ENCODE results near the gene CHSY3.

The CHSY3 gene

DNA sequence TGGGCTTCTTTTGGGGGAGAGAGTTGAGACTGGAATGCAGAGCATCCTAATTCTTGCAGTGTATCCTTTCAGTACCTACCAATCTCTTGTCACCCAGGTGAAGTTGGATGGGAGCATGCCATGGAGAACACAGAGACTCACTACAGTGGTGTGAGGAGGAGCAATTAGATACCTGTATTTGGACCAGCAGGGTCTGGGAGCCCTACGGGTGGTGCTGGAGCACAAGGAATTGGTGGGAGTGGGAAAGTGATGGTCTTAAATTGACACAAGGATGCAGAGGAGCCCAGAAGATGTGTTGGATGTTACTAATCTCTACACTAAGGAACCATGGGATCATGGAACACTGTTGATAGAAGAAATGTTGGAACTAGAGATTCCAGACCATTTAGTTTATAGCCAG lies 212.7 kb downstream of the CHSY3 start:
- no peak overlapping the region for H3K4ac ChIP-seq (ENCODE audit: low read depth, low read length)
- H3K4me3 ChIP-seq (ENCODE audit: low read depth, low read length): no peak overlapping the region
- WGBS (ENCODE audit: extremely low coverage, insufficient coverage, insufficient read length): no CpG with 5 or more reads among the region's 1 CpG
- no peak overlapping the region for H3K18ac ChIP-seq (ENCODE audit: low read length)
- no peak overlapping the region for H2AK5ac ChIP-seq (ENCODE audit: low read length)
- H3K4me2 ChIP-seq (ENCODE audit: low read length): no peak overlapping the region
- no peaks in the 10 kb centered on the region for H3K79me1 ChIP-seq (ENCODE audit: low read length)
- no peak overlapping the region for H2BK120ac ChIP-seq (ENCODE audit: insufficient read depth, low read length, poor library complexity)
- no peak overlapping the region for H3K23ac ChIP-seq (ENCODE audit: low read length)
- no peak overlapping the region for H4K91ac ChIP-seq (ENCODE audit: low read depth, low read length)
- H3K4me1 ChIP-seq (ENCODE audit: control insufficient read depth in 1 of 2, insufficient read depth in 2 of 2, low read length in 2 of 2): no peaks in the 10 kb centered on the region
- H3K27me3 ChIP-seq (ENCODE audit: insufficient read depth, low read length): no peaks in the 10 kb centered on the region
- no peak overlapping the region for H4K8ac ChIP-seq (ENCODE audit: low read depth, low read length)
- H2BK12ac ChIP-seq (ENCODE audit: low read length): no peak overlapping the region
- H3K36me3 ChIP-seq (ENCODE audit: control insufficient read depth in 1 of 2, insufficient read depth in 2 of 2, low read length in 2 of 2): no peaks in the 10 kb centered on the region
- DNase-seq: no peak
- H3K79me2 ChIP-seq (ENCODE audit: control insufficient read depth, insufficient read depth, low read length, poor library complexity): no peaks in the 10 kb centered on the region
- no peak overlapping the region for H2BK5ac ChIP-seq (ENCODE audit: low read depth, low read length, poor library complexity)
- H3K9ac ChIP-seq (ENCODE audit: low read length): no peak overlapping the region
- H2AFZ ChIP-seq (ENCODE audit: insufficient read depth, low read length, poor library complexity): no peak overlapping the region
- H3K27ac ChIP-seq (ENCODE audit: low read depth, low read length): no peak overlapping the region
- H3K9me3 ChIP-seq (ENCODE audit: insufficient read depth, low read depth, low read length): no peaks in the 10 kb centered on the region
- H3K14ac ChIP-seq (ENCODE audit: low read length): no peak overlapping the region
- peak overlapping the region; percentile 54 for H4K12ac ChIP-seq (ENCODE audit: low read depth, low read length)

DNA sequence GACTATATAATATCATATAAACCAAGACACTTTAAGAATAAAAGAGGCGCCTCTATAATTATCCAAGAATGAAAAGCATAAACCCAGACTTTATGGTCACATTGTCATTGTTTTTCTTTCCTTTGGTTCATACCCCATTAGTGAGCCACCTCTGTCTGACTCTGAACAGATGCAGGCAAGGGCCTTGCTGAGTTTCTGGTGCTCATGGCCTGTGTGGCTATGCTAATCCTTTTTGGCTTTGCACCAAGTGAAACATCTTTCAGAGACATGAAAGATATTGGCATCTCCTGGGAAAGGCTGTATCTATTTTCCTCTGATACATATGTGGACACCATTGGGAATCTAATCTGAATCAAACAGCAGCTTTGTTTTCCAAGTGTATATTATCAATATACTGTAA lies 222.5 kb downstream of the CHSY3 start:
- H2BK120ac ChIP-seq (ENCODE audit: insufficient read depth, low read length, poor library complexity): no peak overlapping the region
- no peak overlapping the region for H3K9ac ChIP-seq (ENCODE audit: low read length)
- H4K12ac ChIP-seq (ENCODE audit: low read depth, low read length): no peak overlapping the region
- no peak for DNase-seq
- no peak overlapping the region for H3K23ac ChIP-seq (ENCODE audit: low read length)
- no peaks in the 10 kb centered on the region for H3K27me3 ChIP-seq (ENCODE audit: insufficient read depth, low read length)
- no peak overlapping the region for H2BK5ac ChIP-seq (ENCODE audit: low read depth, low read length, poor library complexity)
- no peaks in the 10 kb centered on the region for H3K79me2 ChIP-seq (ENCODE audit: control insufficient read depth, insufficient read depth, low read length, poor library complexity)
- H2AK5ac ChIP-seq (ENCODE audit: low read length): no peak overlapping the region
- no peaks in the 10 kb centered on the region for H3K9me3 ChIP-seq (ENCODE audit: insufficient read depth, low read depth, low read length)
- no peak overlapping the region for H2AFZ ChIP-seq (ENCODE audit: insufficient read depth, low read length, poor library complexity)
- no peaks in the 10 kb centered on the region for H3K4me1 ChIP-seq (ENCODE audit: control insufficient read depth in 1 of 2, insufficient read depth in 2 of 2, low read length in 2 of 2)
- H3K4me2 ChIP-seq (ENCODE audit: low read length): no peak overlapping the region
- WGBS (ENCODE audit: extremely low coverage, insufficient coverage, insufficient read length): no CpG with 5 or more reads among the region's 1 CpG
- H3K18ac ChIP-seq (ENCODE audit: low read length): no peak overlapping the region
- H4K91ac ChIP-seq (ENCODE audit: low read depth, low read length): no peak overlapping the region
- no peaks in the 10 kb centered on the region for H3K79me1 ChIP-seq (ENCODE audit: low read length)
- H3K36me3 ChIP-seq (ENCODE audit: control insufficient read depth in 1 of 2, insufficient read depth in 2 of 2, low read length in 2 of 2): no peaks in the 10 kb centered on the region
- H2BK12ac ChIP-seq (ENCODE audit: low read length): no peak overlapping the region
- no peak overlapping the region for H3K4ac ChIP-seq (ENCODE audit: low read depth, low read length)
- H4K8ac ChIP-seq (ENCODE audit: low read depth, low read length): no peak overlapping the region
- no peak overlapping the region for H3K27ac ChIP-seq (ENCODE audit: low read depth, low read length)
- no peak overlapping the region for H3K14ac ChIP-seq (ENCODE audit: low read length)
- no peak overlapping the region for H3K4me3 ChIP-seq (ENCODE audit: low read depth, low read length)

DNA sequence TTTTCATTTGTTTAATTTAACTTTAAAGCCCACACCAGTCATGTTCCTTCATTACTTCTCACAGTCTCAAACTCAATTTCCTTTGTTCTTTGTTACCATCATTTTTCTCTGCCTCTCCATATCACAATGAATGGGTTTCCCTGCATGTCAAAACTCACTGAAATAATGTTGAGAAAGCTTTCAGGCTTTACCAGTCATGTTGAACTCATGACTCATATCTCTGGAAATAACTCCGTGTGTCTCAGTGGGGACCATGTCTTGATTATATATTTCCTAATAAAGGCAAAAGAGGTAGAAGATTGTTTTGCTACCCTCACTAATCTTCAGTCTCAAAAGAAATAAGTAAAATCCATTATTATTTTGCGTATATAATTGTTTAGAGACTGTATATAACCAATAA lies 231.2 kb downstream of the CHSY3 start:
- H4K8ac ChIP-seq (ENCODE audit: low read depth, low read length): no peak overlapping the region
- H2AK5ac ChIP-seq (ENCODE audit: low read length): no peak overlapping the region
- H2BK5ac ChIP-seq (ENCODE audit: low read depth, low read length, poor library complexity): no peak overlapping the region
- no peaks in the 10 kb centered on the region for H3K4me1 ChIP-seq (ENCODE audit: control insufficient read depth in 1 of 2, insufficient read depth in 2 of 2, low read length in 2 of 2)
- H2BK12ac ChIP-seq (ENCODE audit: low read length): no peak overlapping the region
- H4K12ac ChIP-seq (ENCODE audit: low read depth, low read length): no peak overlapping the region
- H3K23ac ChIP-seq (ENCODE audit: low read length): no peak overlapping the region
- H3K14ac ChIP-seq (ENCODE audit: low read length): no peak overlapping the region
- no peak overlapping the region for H3K4me2 ChIP-seq (ENCODE audit: low read length)
- no peaks in the 10 kb centered on the region for H3K79me1 ChIP-seq (ENCODE audit: low read length)
- H3K9me3 ChIP-seq (ENCODE audit: insufficient read depth, low read depth, low read length): peaks cover 3% of the 10 kb centered on the region
- no CpG with 5 or more reads among the region's 2 CpGs for WGBS (ENCODE audit: extremely low coverage, insufficient coverage, insufficient read length)
- no peak overlapping the region for H2BK120ac ChIP-seq (ENCODE audit: insufficient read depth, low read length, poor library complexity)
- H4K91ac ChIP-seq (ENCODE audit: low read depth, low read length): no peak overlapping the region
- no peaks in the 10 kb centered on the region for H3K36me3 ChIP-seq (ENCODE audit: control insufficient read depth in 1 of 2, insufficient read depth in 2 of 2, low read length in 2 of 2)
- H3K4ac ChIP-seq (ENCODE audit: low read depth, low read length): no peak overlapping the region
- peak in 1 of 2 donors; percentile 17 for DNase-seq
- no peaks in the 10 kb centered on the region for H3K79me2 ChIP-seq (ENCODE audit: control insufficient read depth, insufficient read depth, low read length, poor library complexity)
- no peak overlapping the region for H3K9ac ChIP-seq (ENCODE audit: low read length)
- H3K27me3 ChIP-seq (ENCODE audit: insufficient read depth, low read length): no peaks in the 10 kb centered on the region
- H3K4me3 ChIP-seq (ENCODE audit: low read depth, low read length): no peak overlapping the region
- H3K18ac ChIP-seq (ENCODE audit: low read length): no peak overlapping the region
- no peak overlapping the region for H2AFZ ChIP-seq (ENCODE audit: insufficient read depth, low read length, poor library complexity)
- H3K27ac ChIP-seq (ENCODE audit: low read depth, low read length): no peak overlapping the region

DNA sequence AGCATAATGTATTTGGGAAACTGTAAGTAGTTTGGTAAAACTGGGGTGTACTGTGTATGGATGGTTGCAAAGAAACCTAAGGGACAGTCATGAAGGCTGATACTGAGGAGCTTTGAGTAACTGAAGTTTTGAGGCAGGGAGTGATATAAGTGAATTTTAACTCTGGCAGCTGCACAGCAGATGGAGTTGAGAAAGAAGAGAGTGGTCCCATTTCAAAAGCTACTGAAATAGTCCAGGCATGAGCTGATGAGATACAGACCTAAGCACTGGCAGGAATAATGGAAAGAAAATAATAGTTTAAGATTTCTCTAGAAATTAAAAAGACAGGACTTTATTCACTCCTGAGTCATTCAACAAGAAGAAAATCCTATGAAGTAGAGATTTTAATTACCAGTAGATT lies 232.0 kb downstream of the CHSY3 start:
- no peaks in the 10 kb centered on the region for H3K79me1 ChIP-seq (ENCODE audit: low read length)
- no peaks in the 10 kb centered on the region for H3K4me1 ChIP-seq (ENCODE audit: control insufficient read depth in 1 of 2, insufficient read depth in 2 of 2, low read length in 2 of 2)
- H2BK120ac ChIP-seq (ENCODE audit: insufficient read depth, low read length, poor library complexity): no peak overlapping the region
- H2BK12ac ChIP-seq (ENCODE audit: low read length): no peak overlapping the region
- H3K36me3 ChIP-seq (ENCODE audit: control insufficient read depth in 1 of 2, insufficient read depth in 2 of 2, low read length in 2 of 2): no peaks in the 10 kb centered on the region
- peaks cover 3% of the 10 kb centered on the region for H3K9me3 ChIP-seq (ENCODE audit: insufficient read depth, low read depth, low read length)
- no peak overlapping the region for H3K14ac ChIP-seq (ENCODE audit: low read length)
- no peaks in the 10 kb centered on the region for H3K27me3 ChIP-seq (ENCODE audit: insufficient read depth, low read length)
- DNase-seq: no peak
- no peak overlapping the region for H4K91ac ChIP-seq (ENCODE audit: low read depth, low read length)
- H3K18ac ChIP-seq (ENCODE audit: low read length): no peak overlapping the region
- no peaks in the 10 kb centered on the region for H3K79me2 ChIP-seq (ENCODE audit: control insufficient read depth, insufficient read depth, low read length, poor library complexity)
- H4K8ac ChIP-seq (ENCODE audit: low read depth, low read length): no peak overlapping the region
- H3K4me3 ChIP-seq (ENCODE audit: low read depth, low read length): no peak overlapping the region
- H3K9ac ChIP-seq (ENCODE audit: low read length): no peak overlapping the region
- no peak overlapping the region for H2AFZ ChIP-seq (ENCODE audit: insufficient read depth, low read length, poor library complexity)
- H2AK5ac ChIP-seq (ENCODE audit: low read length): no peak overlapping the region
- no peak overlapping the region for H3K27ac ChIP-seq (ENCODE audit: low read depth, low read length)
- H3K23ac ChIP-seq (ENCODE audit: low read length): no peak overlapping the region
- H3K4ac ChIP-seq (ENCODE audit: low read depth, low read length): no peak overlapping the region
- H4K12ac ChIP-seq (ENCODE audit: low read depth, low read length): no peak overlapping the region
- H2BK5ac ChIP-seq (ENCODE audit: low read depth, low read length, poor library complexity): no peak overlapping the region
- no peak overlapping the region for H3K4me2 ChIP-seq (ENCODE audit: low read length)

DNA sequence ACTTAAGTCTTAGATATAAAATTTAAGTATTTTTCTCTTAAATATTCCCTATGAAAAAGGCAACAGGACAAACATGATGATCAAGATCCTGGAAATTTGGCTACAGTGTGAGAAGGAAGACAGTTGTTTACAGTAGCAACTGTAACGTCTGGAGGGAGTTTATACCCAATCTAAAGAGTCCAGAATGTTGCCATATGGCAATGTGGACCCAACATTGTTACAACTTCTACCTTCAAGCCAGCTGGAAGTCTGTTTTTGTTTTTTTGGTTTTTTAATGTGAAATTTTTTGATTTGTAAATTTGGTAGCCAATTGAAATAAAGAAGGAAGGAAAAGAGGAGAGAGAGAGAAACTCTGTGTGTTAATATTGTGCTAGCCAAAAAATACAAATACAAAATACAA lies 233.4 kb downstream of the CHSY3 start:
- Histone ChIP-seq H4K8ac (ENCODE audit: low read depth, low read length) (no peak overlapping the region), H3K4me2 (ENCODE audit: low read length) (no peak overlapping the region), H2AFZ (ENCODE audit: insufficient read depth, low read length, poor library complexity) (no peak overlapping the region), H2BK12ac (ENCODE audit: low read length) (no peak overlapping the region), H3K79me2 (ENCODE audit: control insufficient read depth, insufficient read depth, low read length, poor library complexity) (no peaks in the 10 kb centered on the region), H3K9me3 (ENCODE audit: insufficient read depth, low read depth, low read length) (peaks cover 3% of the 10 kb centered on the region), H3K27me3 (ENCODE audit: insufficient read depth, low read length) (no peaks in the 10 kb centered on the region), H3K4me1 (ENCODE audit: control insufficient read depth in 1 of 2, insufficient read depth in 2 of 2, low read length in 2 of 2) (no peaks in the 10 kb centered on the region), H3K79me1 (ENCODE audit: low read length) (no peaks in the 10 kb centered on the region), H3K23ac (ENCODE audit: low read length) (no peak overlapping the region), H4K91ac (ENCODE audit: low read depth, low read length) (no peak overlapping the region), H3K18ac (ENCODE audit: low read length) (no peak overlapping the region), H3K4me3 (ENCODE audit: low read depth, low read length) (no peak overlapping the region), H3K4ac (ENCODE audit: low read depth, low read length) (no peak overlapping the region), H4K12ac (ENCODE audit: low read depth, low read length) (no peak overlapping the region), H3K36me3 (ENCODE audit: control insufficient read depth in 1 of 2, insufficient read depth in 2 of 2, low read length in 2 of 2) (no peaks in the 10 kb centered on the region), H3K9ac (ENCODE audit: low read length) (no peak overlapping the region), H2BK5ac (ENCODE audit: low read depth, low read length, poor library complexity) (no peak overlapping the region), H3K14ac (ENCODE audit: low read length) (no peak overlapping the region), H3K27ac (ENCODE audit: low read depth, low read length) (no peak overlapping the region), H2BK120ac (ENCODE audit: insufficient read depth, low read length, poor library complexity) (no peak overlapping the region), H2AK5ac (ENCODE audit: low read length) (no peak overlapping the region)
- no peak for DNase-seq
- WGBS (ENCODE audit: extremely low coverage, insufficient coverage, insufficient read length): no CpG with 5 or more reads among the region's 1 CpG
